Lower leg skin (tissue), 3 donors: ENCODE data around the gene DRD3.

Experiments used
- POLR2A ChIP-seq, 2 donors: fragments of 450-650 bp; IDR thresholded peaks; one replicate each; pipeline ENCODE4 v1.6.1; 2016 to 2017; ENCODE audit warnings: antibody characterized with exemption in 2 of 2, mild to moderate bottlenecking in 1 of 2, moderate library complexity in 1 of 2
- TF ChIP-seq, protein P1 (sequence below), 3 donors: fragments of 450-650 bp; IDR thresholded peaks; one replicate each; pipeline ENCODE4 v1.5.1; 2016; ENCODE audit warnings: antibody characterized with exemption in 3 of 3, mild to moderate bottlenecking in 3 of 3, moderate library complexity in 2 of 3

- TF ChIP-seq, protein P1, sequence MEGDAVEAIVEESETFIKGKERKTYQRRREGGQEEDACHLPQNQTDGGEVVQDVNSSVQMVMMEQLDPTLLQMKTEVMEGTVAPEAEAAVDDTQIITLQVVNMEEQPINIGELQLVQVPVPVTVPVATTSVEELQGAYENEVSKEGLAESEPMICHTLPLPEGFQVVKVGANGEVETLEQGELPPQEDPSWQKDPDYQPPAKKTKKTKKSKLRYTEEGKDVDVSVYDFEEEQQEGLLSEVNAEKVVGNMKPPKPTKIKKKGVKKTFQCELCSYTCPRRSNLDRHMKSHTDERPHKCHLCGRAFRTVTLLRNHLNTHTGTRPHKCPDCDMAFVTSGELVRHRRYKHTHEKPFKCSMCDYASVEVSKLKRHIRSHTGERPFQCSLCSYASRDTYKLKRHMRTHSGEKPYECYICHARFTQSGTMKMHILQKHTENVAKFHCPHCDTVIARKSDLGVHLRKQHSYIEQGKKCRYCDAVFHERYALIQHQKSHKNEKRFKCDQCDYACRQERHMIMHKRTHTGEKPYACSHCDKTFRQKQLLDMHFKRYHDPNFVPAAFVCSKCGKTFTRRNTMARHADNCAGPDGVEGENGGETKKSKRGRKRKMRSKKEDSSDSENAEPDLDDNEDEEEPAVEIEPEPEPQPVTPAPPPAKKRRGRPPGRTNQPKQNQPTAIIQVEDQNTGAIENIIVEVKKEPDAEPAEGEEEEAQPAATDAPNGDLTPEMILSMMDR (IDR thresholded peaks at IDR 0.05) = no peak
- TF ChIP-seq POLR2A (IDR thresholded peaks at IDR 0.05) = no peak
These were observed 10.7 kb downstream of the DRD3 start for GRCh38 chr3:114168150-114168549.
